HepG2 (cell line): ENCODE results near the gene SOAT2. TPM values are rescaled to one million over a fixed set of nuclear protein-coding genes. Genes with fewer than 3 reads are reported as not detected.

ENCODE experiments used
- CBX2 ChIP-seq, 2 experiments: fragments of 200-600 bp in 1 of 2; sonication (generic); formaldehyde crosslinking in 1 of 2; IDR thresholded peaks; 2 replicates each; pipeline versions ENCODE4 v1.7.0 to v1.8.1; 2018 to 2022; ENCODE audit warnings: low read depth in 2 of 2, low read length in 1 of 2, mild to moderate bottlenecking in 1 of 2, missing genetic modification reagents in 1 of 2
- HNF4G ChIP-seq, 2 experiments: sonication (generic) in 1 of 2; formaldehyde crosslinking in 1 of 2; IDR thresholded peaks; 2 replicates each; pipeline versions ENCODE4 v1.4.0 to v1.6.1; 2011 to 2020; ENCODE audit warnings: borderline replicate concordance in 2 of 2, low read depth in 2 of 2, mild to moderate bottlenecking in 2 of 2, low read length in 1 of 2, missing genetic modification reagents in 1 of 2, moderate library complexity in 1 of 2
- HNRNPH1 ChIP-seq: fragments of 200-400 bp; formaldehyde crosslinking; optimal IDR thresholded peaks from 2 replicates; pipeline ENCODE3; 2017; ENCODE audit warnings: mild to moderate bottlenecking, low read depth, low read length
- HOXA3 ChIP-seq: sonication (generic); formaldehyde crosslinking; IDR thresholded peaks from 2 replicates; pipeline ENCODE4 v1.5.0; 2020; ENCODE audit warnings: missing genetic modification reagents
- KDM6A ChIP-seq: IDR thresholded peaks from 2 replicates; pipeline ENCODE4 v1.6.1; 2016; ENCODE audit warnings: low read depth
- MLX ChIP-seq: IDR thresholded peaks from 2 replicates; pipeline ENCODE4 v1.6.1; 2016
- NAIF1 ChIP-seq: sonication (generic); formaldehyde crosslinking; IDR thresholded peaks from 2 replicates; pipeline ENCODE4 v1.5.0; 2020; ENCODE audit warnings: mild to moderate bottlenecking, missing genetic modification reagents, borderline replicate concordance
- NONO ChIP-seq, 2 experiments: fragments of 450-650 bp in 1 of 2; sonication (generic) in 1 of 2; formaldehyde crosslinking in 1 of 2; IDR thresholded peaks in 1 of 2; conservative IDR thresholded peaks in 1 of 2; 2 replicates each; pipeline versions ENCODE4 v1.6.1 to v1.8.0; 2017 to 2022; ENCODE audit warnings: mild to moderate bottlenecking in 1 of 2, missing genetic modification reagents in 1 of 2, moderate library complexity in 1 of 2
- SAFB2 ChIP-seq: sonication (generic); formaldehyde crosslinking; IDR thresholded peaks from 2 replicates; pipeline ENCODE4 v1.5.1; 2020; ENCODE audit warnings: missing genetic modification reagents, low read depth, mild to moderate bottlenecking, borderline replicate concordance
- THAP7 ChIP-seq: sonication (generic); formaldehyde crosslinking; IDR thresholded peaks from 2 replicates; pipeline ENCODE4 v1.8.1; 2023; ENCODE audit warnings: mild to moderate bottlenecking, missing genetic modification reagents
- ZNF260 ChIP-seq: sonication (generic); formaldehyde crosslinking; IDR thresholded peaks from 2 replicates; pipeline ENCODE4 v1.4.0; 2020; ENCODE audit warnings: missing genetic modification reagents, low read depth, mild to moderate bottlenecking, borderline replicate concordance
- ZNF546 ChIP-seq: sonication (generic); formaldehyde crosslinking; conservative IDR thresholded peaks from 2 replicates; pipeline ENCODE4 v1.8.1; 2023; ENCODE audit warnings: mild to moderate bottlenecking, missing genetic modification reagents
- ZNF652 ChIP-seq: IDR thresholded peaks from 2 replicates; pipeline ENCODE4 v1.6.1; 2016; ENCODE audit warnings: low read depth, borderline replicate concordance
- ZNF704 ChIP-seq: sonication (generic); formaldehyde crosslinking; IDR thresholded peaks from 2 replicates; pipeline ENCODE4 v1.8.1; 2023; ENCODE audit warnings: mild to moderate bottlenecking, inconsistent platforms, moderate library complexity, missing genetic modification reagents, borderline replicate concordance
- ZSCAN25 ChIP-seq: sonication (generic); formaldehyde crosslinking; IDR thresholded peaks from 2 replicates; pipeline ENCODE4 v1.8.0; 2022; ENCODE audit warnings: mild to moderate bottlenecking, missing genetic modification reagents
- polyA plus RNA-seq, 8 experiments: library from polyadenylated mRNA; depleted of rRNA in 3 of 8; stranded (reverse) in 7 of 8; unstranded in 1 of 8; fragments of >200 nt; fragmentation: Illumina TruSeq in 4 of 8; extraction: Trizol in 4 of 8; gene quantifications; 2 replicates each; pipeline versions ENCODE4 v1.2.1 to v1.2.3, GENCODE V29; 2011 to 2016; ENCODE audit warnings: low read depth in 4 of 8, missing spikeins in 1 of 8, mixed read lengths in 1 of 8; ENCODE audit not compliant: insufficient read depth in 1 of 8
- total RNA-seq, 5 experiments: library from RNA; depleted of rRNA; stranded (reverse); fragments of >200 nt; fragmentation: Illumina TruSeq; extraction: Trizol; gene quantifications; 2 replicates each; pipeline ENCODE4 v1.2.3, GENCODE V29; 2016; ENCODE audit warnings: low read depth in 1 of 5
- TF ChIP-seq, protein P1 (sequence below): sonication (generic); formaldehyde crosslinking; IDR thresholded peaks from 2 replicates; pipeline ENCODE4 v1.4.0; 2020; ENCODE audit warnings: missing genetic modification reagents, mild to moderate bottlenecking, borderline replicate concordance
- TF ChIP-seq, protein P2 (sequence below): IDR thresholded peaks from 2 replicates; pipeline ENCODE4 v1.6.1; 2012; ENCODE audit warnings: inconsistent platforms
- TF ChIP-seq, protein P3 (sequence below): sonication (generic); formaldehyde crosslinking; IDR thresholded peaks from 2 replicates; pipeline ENCODE4 v1.4.0; 2020; ENCODE audit warnings: missing genetic modification reagents

SOAT2 gene
- total and polyA plus RNA-seq, 2 of the 13 experiments (the other 11 are each of a cell fraction or from before 2014, with no cell fraction given) = 14.9 to 108 TPM

- TF ChIP-seq, protein P1, sequence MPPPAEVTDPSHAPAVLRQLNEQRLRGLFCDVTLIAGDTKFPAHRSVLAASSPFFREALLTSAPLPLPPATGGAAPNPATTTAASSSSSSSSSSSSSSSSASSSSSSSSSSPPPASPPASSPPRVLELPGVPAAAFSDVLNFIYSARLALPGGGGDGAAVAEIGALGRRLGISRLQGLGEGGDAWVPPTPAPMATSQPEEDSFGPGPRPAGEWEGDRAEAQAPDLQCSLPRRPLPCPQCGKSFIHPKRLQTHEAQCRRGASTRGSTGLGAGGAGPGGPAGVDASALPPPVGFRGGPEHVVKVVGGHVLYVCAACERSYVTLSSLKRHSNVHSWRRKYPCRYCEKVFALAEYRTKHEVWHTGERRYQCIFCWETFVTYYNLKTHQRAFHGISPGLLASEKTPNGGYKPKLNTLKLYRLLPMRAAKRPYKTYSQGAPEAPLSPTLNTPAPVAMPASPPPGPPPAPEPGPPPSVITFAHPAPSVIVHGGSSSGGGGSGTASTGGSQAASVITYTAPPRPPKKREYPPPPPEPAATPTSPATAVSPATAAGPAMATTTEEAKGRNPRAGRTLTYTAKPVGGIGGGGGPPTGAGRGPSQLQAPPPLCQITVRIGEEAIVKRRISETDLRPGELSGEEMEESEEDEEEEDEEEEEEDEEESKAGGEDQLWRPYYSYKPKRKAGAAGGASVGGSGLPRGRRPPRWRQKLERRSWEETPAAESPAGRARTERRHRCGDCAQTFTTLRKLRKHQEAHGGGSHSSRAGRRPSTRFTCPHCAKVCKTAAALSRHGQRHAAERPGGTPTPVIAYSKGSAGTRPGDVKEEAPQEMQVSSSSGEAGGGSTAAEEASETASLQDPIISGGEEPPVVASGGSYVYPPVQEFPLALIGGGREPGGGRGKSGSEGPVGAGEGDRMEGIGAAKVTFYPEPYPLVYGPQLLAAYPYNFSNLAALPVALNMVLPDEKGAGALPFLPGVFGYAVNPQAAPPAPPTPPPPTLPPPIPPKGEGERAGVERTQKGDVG (CRISPR knock-in tag) = no peak
- TF ChIP-seq ZNF546 (no peak), CBX2 (IDR thresholded peaks at IDR 0.05; ENCODE audit: low read depth, low read length) (no peak), CBX2 (CRISPR knock-in tag; IDR thresholded peaks at IDR 0.05; ENCODE audit: low read depth) (no peak), ZSCAN25 (peak; percentile 35; the same call in 1 of the 2 replicates), HOXA3 (CRISPR knock-in tag) (peak; percentile 67), HNRNPH1 (no peak), NAIF1 (CRISPR knock-in tag) (no peak), ZNF260 (no peak), THAP7 (CRISPR knock-in tag) (no peak), SAFB2 (CRISPR knock-in tag) (no peak), ZNF652 (no peak), MLX (CRISPR knock-in tag) (peak; percentile 88), KDM6A (peak; percentile 66), NONO (IDR thresholded peaks at IDR 0.05) (no peak), NONO (CRISPR knock-in tag; conservative IDR thresholded peaks at IDR 0.05) (peak; percentile 52; the same call in 1 of the 2 replicates), HNF4G (IDR thresholded peaks at IDR 0.05; ENCODE audit: borderline replicate concordance, low read depth, low read length) (peak; percentile 94), HNF4G (CRISPR knock-in tag; IDR thresholded peaks at IDR 0.05; ENCODE audit: borderline replicate concordance, low read depth) (peak; percentile 91; the same call in 1 of the 2 replicates), ZNF704 (CRISPR knock-in tag) (no peak)
- TF ChIP-seq, protein P2, sequence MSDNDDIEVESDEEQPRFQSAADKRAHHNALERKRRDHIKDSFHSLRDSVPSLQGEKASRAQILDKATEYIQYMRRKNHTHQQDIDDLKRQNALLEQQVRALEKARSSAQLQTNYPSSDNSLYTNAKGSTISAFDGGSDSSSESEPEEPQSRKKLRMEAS = peak; percentile 64; the same call in 1 of the 2 replicates
- TF ChIP-seq, protein P3, sequence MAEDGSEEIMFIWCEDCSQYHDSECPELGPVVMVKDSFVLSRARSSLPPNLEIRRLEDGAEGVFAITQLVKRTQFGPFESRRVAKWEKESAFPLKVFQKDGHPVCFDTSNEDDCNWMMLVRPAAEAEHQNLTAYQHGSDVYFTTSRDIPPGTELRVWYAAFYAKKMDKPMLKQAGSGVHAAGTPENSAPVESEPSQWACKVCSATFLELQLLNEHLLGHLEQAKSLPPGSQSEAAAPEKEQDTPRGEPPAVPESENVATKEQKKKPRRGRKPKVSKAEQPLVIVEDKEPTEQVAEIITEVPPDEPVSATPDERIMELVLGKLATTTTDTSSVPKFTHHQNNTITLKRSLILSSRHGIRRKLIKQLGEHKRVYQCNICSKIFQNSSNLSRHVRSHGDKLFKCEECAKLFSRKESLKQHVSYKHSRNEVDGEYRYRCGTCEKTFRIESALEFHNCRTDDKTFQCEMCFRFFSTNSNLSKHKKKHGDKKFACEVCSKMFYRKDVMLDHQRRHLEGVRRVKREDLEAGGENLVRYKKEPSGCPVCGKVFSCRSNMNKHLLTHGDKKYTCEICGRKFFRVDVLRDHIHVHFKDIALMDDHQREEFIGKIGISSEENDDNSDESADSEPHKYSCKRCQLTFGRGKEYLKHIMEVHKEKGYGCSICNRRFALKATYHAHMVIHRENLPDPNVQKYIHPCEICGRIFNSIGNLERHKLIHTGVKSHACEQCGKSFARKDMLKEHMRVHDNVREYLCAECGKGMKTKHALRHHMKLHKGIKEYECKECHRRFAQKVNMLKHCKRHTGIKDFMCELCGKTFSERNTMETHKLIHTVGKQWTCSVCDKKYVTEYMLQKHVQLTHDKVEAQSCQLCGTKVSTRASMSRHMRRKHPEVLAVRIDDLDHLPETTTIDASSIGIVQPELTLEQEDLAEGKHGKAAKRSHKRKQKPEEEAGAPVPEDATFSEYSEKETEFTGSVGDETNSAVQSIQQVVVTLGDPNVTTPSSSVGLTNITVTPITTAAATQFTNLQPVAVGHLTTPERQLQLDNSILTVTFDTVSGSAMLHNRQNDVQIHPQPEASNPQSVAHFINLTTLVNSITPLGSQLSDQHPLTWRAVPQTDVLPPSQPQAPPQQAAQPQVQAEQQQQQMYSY (CRISPR knock-in tag) = no peak
These were observed 597 bp downstream of the SOAT2 start (continued) for GRCh38 chr12:53103860-53104305.
